Glomerular visceral epithelial cell (primary cell): ENCODE measurements around the gene ALG13.
"Not testable (repeated sequence)": the region's sequence is repeated elsewhere in the genome, so short reads cannot be mapped to it uniquely, and the experiment has no call there.

Source experiments
- DNase-seq: peaks from one replicate; pipeline ENCODE4 v3.0.0-alpha.2; 2016; ENCODE audit errors: extremely low spot score

Gene ALG13

GRCh38 chrX:111759686-111760085 lies 78.7 kb downstream of the ALG13 start:
- DNase-seq, result no peak

GRCh38 chrX:111761578-111762135 lies 80.7 kb downstream of the ALG13 start:
- no peak for DNase-seq

- no peak for DNase-seq
Measured at GRCh38 chrX:111778591-111778990, 97.6 kb downstream of the ALG13 start.

- DNase-seq, result no peak
Measured at GRCh38 chrX:111779582-111779981, 98.6 kb downstream of the ALG13 start.

- no peak for DNase-seq
Measured at GRCh38 chrX:111784667-111785066, 103.7 kb downstream of the ALG13 start.

- DNase-seq, result not testable (repeated sequence)
Measured at GRCh38 chrX:111790054-111790453, 109.1 kb downstream of the ALG13 start.
